HCT116 (cell line): Measurements from ENCODE around the gene PLD5.

Experiments used
- CEBPB ChIP-seq: IDR thresholded peaks from 2 replicates; pipeline ENCODE4 v1.6.1; 2012; ENCODE audit warnings: low read depth
- POLR2A ChIP-seq: IDR thresholded peaks from 2 replicates; pipeline ENCODE4 v1.7.0; 2011; ENCODE audit warnings: borderline replicate concordance; ENCODE audit not compliant: insufficient read depth, insufficient read length; ENCODE audit errors: extremely low read depth
- TF ChIP-seq, protein P1 (sequence below), 3 experiments: fragments of 200-600 bp in 1 of 3; sonication (generic) in 1 of 3; IDR thresholded peaks in 2 of 3; conservative IDR thresholded peaks in 1 of 3; 2 replicates each; pipeline ENCODE4 v1.5.1; 2012 to 2017; ENCODE audit warnings: low read depth in 2 of 3, low read length in 2 of 3, antibody characterized with exemption in 1 of 3, borderline replicate concordance in 1 of 3, control low read depth in 1 of 3, mild to moderate bottlenecking in 1 of 3, mixed read lengths in 1 of 3, mixed run types in 1 of 3, moderate library complexity in 1 of 3; ENCODE audit not compliant: insufficient read depth in 1 of 3

GRCh38 chr1:242440757-242441156 lies 83.7 kb downstream of the PLD5 start:
- TF ChIP-seq, protein P1, sequence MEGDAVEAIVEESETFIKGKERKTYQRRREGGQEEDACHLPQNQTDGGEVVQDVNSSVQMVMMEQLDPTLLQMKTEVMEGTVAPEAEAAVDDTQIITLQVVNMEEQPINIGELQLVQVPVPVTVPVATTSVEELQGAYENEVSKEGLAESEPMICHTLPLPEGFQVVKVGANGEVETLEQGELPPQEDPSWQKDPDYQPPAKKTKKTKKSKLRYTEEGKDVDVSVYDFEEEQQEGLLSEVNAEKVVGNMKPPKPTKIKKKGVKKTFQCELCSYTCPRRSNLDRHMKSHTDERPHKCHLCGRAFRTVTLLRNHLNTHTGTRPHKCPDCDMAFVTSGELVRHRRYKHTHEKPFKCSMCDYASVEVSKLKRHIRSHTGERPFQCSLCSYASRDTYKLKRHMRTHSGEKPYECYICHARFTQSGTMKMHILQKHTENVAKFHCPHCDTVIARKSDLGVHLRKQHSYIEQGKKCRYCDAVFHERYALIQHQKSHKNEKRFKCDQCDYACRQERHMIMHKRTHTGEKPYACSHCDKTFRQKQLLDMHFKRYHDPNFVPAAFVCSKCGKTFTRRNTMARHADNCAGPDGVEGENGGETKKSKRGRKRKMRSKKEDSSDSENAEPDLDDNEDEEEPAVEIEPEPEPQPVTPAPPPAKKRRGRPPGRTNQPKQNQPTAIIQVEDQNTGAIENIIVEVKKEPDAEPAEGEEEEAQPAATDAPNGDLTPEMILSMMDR (IDR thresholded peaks at IDR 0.05 in 2 of 3, conservative IDR thresholded peaks at IDR 0.05 in 1 of 3; ENCODE audit: borderline replicate concordance in 1 of 3, insufficient read depth in 1 of 3, low read depth in 2 of 3, low read length in 2 of 3): no peak
- no peak for TF ChIP-seq POLR2A
- TF ChIP-seq CEBPB: no peak
